ENCODE results near the gene HOXB7. TPM values are rescaled to one million over a fixed set of nuclear protein-coding genes. Genes with fewer than 3 reads are reported as not detected.
A peak's percentile ranks its signal among the peaks of the same experiment; 100 is the strongest.

HOXB7 gene
- total RNA-seq, 1 donor from 2014 or later: 8.5 TPM

DNA sequence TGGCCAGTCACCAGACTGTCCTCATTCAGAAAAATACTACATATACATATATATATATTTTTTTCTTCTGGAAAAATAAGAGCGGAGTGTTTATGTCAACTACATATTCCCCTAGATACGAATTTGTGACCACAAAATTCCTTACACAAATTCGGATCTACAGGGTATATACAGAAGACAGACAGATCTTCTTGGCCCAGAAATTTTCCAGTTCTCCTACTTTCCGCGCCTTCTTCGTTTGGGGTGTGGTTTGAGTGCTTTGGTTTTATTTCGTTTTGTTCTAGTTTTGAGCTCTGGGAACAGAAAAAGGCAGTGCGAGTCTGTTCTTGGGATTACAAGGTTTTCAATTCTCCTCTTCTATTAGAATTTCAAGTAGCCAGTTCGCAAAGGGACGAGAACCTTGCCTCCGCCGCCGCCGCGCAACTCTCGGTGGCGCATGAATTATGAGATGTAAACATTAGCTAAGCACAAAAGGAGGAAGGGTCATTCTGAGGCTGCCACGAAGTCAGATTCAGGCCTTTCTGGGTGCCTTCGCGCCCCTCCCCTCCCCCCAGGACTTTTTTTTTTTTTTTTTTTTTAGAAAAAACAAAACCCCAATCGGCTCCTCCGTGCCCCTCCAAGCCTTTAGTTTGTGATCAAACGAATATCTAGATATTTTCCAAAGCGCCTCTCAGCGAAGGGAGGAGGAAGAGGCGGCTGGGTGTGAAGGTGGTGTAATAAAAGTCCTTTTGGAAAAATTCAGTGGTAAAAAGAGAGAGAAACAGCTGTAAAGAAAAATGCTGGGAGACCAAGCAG, 30.9 kb downstream of the HOXB7 start:
- peaks cover 82% of the 10 kb centered on the region for H3K27me3 Mint-ChIP-seq (ENCODE audit: low read depth)
- TF ChIP-seq, protein P1, sequence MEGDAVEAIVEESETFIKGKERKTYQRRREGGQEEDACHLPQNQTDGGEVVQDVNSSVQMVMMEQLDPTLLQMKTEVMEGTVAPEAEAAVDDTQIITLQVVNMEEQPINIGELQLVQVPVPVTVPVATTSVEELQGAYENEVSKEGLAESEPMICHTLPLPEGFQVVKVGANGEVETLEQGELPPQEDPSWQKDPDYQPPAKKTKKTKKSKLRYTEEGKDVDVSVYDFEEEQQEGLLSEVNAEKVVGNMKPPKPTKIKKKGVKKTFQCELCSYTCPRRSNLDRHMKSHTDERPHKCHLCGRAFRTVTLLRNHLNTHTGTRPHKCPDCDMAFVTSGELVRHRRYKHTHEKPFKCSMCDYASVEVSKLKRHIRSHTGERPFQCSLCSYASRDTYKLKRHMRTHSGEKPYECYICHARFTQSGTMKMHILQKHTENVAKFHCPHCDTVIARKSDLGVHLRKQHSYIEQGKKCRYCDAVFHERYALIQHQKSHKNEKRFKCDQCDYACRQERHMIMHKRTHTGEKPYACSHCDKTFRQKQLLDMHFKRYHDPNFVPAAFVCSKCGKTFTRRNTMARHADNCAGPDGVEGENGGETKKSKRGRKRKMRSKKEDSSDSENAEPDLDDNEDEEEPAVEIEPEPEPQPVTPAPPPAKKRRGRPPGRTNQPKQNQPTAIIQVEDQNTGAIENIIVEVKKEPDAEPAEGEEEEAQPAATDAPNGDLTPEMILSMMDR (conservative IDR thresholded peaks at IDR 0.05): no peak
- H3K36me3 Mint-ChIP-seq (ENCODE audit: low read depth): peaks cover 5% of the 10 kb centered on the region
- H3K27ac Mint-ChIP-seq (ENCODE audit: unreplicated experiment): no peak overlapping the region
- peaks cover 29% of the 10 kb centered on the region for H3K4me1 Mint-ChIP-seq
- peak overlapping the region; percentile 85 for H3K4me3 Mint-ChIP-seq
- no peak for DNase-seq (ENCODE audit: low read depth, low spot score)
- H3K9me3 Mint-ChIP-seq: no peaks in the 10 kb centered on the region

DNA sequence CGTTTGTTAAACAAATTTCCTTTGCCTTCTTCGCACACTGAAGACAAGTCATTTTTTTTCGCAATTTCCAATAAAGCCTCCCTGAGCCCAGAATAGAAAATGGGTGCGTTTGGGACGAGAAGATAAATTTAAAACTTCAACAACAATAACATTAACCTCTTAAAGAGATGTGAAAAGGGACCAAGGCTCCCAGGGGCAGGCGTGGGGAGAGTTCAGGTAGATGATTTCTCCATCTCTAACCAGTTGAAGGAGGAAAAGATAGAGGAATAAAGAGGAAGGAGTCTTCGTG, 31.4 kb downstream of the HOXB7 start:
- H3K4me3 Mint-ChIP-seq: peak overlapping the region; percentile 85
- no peak overlapping the region for H3K27ac Mint-ChIP-seq (ENCODE audit: unreplicated experiment)

DNA sequence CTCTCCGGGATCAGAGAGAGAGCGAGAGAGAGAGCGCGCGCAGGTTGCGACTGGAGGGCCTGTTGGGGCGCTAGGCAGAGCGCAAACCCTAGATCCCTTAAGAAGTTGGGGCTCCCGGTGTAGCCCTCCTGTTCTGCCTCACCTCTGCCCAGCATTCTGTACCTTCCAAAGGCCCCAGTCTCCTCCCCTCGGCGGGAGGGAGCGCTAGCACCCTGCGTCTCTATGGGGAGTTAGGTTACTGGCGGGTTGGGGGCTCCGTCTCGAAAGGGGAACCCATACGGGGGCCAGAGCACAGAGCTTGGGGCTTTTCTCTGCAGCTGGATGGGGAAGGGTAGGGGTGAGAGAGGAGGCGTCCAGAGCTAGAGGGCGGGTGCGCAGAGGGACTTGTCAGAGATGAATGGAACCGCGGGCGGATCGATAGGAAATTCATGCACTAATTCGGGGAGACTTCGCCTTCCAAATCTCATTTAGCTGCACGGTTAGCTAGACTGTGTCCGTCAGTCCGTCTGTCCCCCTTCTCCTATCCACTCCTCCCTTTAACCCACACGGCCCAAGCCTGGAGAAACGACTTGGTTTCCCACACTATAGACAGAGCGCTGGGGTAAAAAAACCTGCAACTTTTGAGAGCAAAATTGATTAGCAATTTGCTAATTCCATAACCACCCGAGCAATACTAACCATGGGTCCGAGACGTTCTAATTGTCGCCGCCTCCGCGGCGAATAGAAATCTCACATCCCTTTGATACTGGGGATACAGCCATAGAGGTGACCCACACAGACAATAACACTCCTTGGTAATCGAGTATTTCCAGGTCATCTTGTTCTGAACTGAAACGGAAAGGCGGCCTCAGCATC, 32.0 kb downstream of the HOXB7 start:
- no peaks in the 10 kb centered on the region for H3K9me3 Mint-ChIP-seq
- DNase-seq (ENCODE audit: low read depth, low spot score): no peak
- TF ChIP-seq, protein P1 (conservative IDR thresholded peaks at IDR 0.05): no peak

More for the DNA sequence above, 31.4 kb downstream of the HOXB7 start:
- TF ChIP-seq, protein P1 (conservative IDR thresholded peaks at IDR 0.05): no peak
- H3K4me1 Mint-ChIP-seq: peaks cover 27% of the 10 kb centered on the region
- DNase-seq (ENCODE audit: low read depth, low spot score): no peak
- no peaks in the 10 kb centered on the region for H3K9me3 Mint-ChIP-seq
- H3K27me3 Mint-ChIP-seq (ENCODE audit: low read depth): peaks cover 76% of the 10 kb centered on the region
- H3K36me3 Mint-ChIP-seq (ENCODE audit: low read depth): peaks cover 5% of the 10 kb centered on the region

DNA sequence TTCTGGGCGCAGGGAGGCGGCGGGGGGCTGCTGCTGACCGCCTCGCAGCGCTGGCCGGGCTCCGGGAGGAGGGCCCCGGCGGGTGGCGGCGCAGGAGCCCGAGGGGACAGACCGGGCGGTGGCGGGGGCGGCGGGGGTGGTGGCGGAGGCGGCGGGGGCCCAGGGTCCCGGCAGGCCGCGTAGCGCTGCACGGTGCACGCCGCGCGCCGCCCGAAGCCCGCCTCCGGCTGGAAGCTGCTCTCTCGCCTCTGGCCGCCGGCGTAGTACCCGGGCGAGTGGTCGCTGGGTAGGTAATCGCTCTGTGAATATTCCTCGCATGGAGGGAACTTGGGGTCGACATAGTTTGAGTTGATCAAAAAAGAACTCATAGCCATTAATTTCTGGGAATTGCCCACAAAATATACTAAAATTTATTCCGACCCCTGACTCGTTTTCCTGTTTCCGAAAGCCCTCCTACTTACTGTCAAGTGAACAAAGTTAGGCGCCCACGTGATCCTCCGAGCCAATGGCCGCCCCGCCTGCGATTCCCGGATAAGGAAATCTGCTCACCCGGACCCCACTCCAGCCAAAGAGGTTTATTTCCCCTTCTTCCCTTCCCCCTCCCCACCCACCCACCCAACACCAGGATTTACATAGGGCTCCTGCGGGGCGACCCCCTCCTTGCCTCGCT, 32.7 kb downstream of the HOXB7 start, which contains the start of gene HOXB4:
Gene HOXB4, minus strand, starts transcription at position 405 of the 670 bp plus-strand sequence. Its CDS starts 31 bp downstream, at position 374.
- peak within 1 kb of the TSS; percentile 87 for H3K27ac Mint-ChIP-seq (ENCODE audit: unreplicated experiment)
- H3K4me1 Mint-ChIP-seq: peaks cover 23% of the 10 kb centered on the region
- DNase-seq (ENCODE audit: low read depth, low spot score): peak; percentile 51
- peak within 1 kb of the TSS; percentile 90 for H3K4me3 Mint-ChIP-seq
- TF ChIP-seq, protein P1 (conservative IDR thresholded peaks at IDR 0.05): no peak
- peaks cover 63% of the 10 kb centered on the region for H3K27me3 Mint-ChIP-seq (ENCODE audit: low read depth)
- peaks cover 2% of the 10 kb centered on the region for H3K36me3 Mint-ChIP-seq (ENCODE audit: low read depth)
- H3K9me3 Mint-ChIP-seq: no peaks in the 10 kb centered on the region

More for the DNA sequence above, 32.0 kb downstream of the HOXB7 start:
- H3K27ac Mint-ChIP-seq (ENCODE audit: unreplicated experiment): no peak overlapping the region
- peaks cover 71% of the 10 kb centered on the region for H3K27me3 Mint-ChIP-seq (ENCODE audit: low read depth)
- peaks cover 25% of the 10 kb centered on the region for H3K4me1 Mint-ChIP-seq
- H3K36me3 Mint-ChIP-seq (ENCODE audit: low read depth): peaks cover 5% of the 10 kb centered on the region
- peak overlapping the region; percentile 85 for H3K4me3 Mint-ChIP-seq

DNA sequence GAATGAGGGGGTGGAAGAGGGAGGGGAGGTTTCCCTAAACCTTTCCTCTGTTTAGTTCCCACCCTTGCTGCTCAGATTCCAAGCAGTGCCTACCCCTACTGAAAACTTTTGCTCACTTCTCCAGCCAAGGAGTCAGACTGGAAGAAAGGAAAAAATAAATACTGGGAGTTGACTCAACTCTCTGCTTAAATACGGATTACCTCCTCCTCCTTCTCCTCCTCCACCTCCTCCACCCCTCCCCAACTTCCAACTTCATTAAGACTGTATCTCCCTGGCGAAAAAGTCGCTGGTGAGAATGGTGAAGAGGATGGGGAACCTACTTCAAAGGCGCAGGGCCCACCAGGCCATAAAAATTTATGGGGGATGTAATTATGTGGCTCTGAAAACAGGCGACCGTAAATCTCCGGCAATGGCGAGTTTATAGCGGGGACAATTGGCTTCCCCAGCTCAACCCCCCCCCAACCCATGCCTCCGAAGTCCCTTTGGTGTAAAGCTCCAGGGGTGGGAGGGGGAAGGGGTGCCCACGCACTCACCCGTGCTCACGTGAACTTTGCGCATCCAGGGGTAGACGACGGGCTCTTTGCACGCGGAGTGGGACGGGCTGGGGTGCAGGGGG, 33.4 kb downstream of the HOXB7 start:
- H3K36me3 Mint-ChIP-seq (ENCODE audit: low read depth): no peaks in the 10 kb centered on the region
- H3K27ac Mint-ChIP-seq (ENCODE audit: unreplicated experiment): peak overlapping the region; percentile 87
- H3K27me3 Mint-ChIP-seq (ENCODE audit: low read depth): peaks cover 56% of the 10 kb centered on the region
- H3K4me3 Mint-ChIP-seq: peak overlapping the region; percentile 90
- H3K9me3 Mint-ChIP-seq: no peaks in the 10 kb centered on the region
- DNase-seq (ENCODE audit: low read depth, low spot score): no peak
- TF ChIP-seq, protein P1 (conservative IDR thresholded peaks at IDR 0.05): no peak
- peaks cover 23% of the 10 kb centered on the region for H3K4me1 Mint-ChIP-seq

Measured in neural crest cell (in vitro differentiated cells).